Stimulated activated CD4-positive, alpha-beta T cell treated with anti-CD3 and anti-CD28 coated beads, Interleukin-4, amount 100 ng/mL, for 48 hours (primary cell): ENCODE measurements around the gene HTR1D.

Experiments
- DNase-seq, 2 donors: peaks; one replicate each; pipeline ENCODE4 v3.0.0-alpha.2; 2020; ENCODE audit warnings: low read depth in 2 of 2

HTR1D gene

GRCh38 chr1:23150125-23150524 lies 67.2 kb downstream of the HTR1D start:
- DNase-seq: no peak

- DNase-seq: no peak
These were observed 68.2 kb downstream of the HTR1D start for GRCh38 chr1:23149114-23149513.

- DNase-seq: no peak
These were observed 69.2 kb downstream of the HTR1D start for GRCh38 chr1:23148084-23148483.
